GM18867 (cell line): Measurements from ENCODE around the gene CACNA2D3.

Experiments used
- ATAC-seq: cut with Tn5 transposase; IDR thresholded peaks from one replicate; pipeline ENCODE4 v1.9.1; 2021; ENCODE audit warnings: mild to moderate bottlenecking, moderate library complexity; ENCODE audit not compliant: unreplicated experiment

Gene CACNA2D3

DNA sequence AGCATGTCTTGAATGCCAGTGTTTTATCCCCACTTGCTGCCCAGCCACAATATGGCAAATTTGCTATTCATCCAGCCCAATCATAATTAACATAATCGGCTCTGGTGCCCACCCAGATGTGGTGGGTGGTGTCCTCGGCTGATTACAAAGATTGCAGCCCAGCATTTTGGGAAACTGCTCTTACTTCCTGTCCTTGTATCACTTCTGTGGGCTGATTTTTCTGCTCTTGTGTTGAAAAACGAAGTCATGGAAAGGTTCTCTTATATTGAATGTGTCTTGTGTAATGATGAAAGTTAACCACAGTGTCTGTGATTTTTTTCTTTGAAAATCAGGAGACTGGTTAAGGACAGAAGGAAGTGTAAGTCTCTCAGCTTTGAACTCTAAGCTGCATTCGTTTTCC lies 141.7 kb downstream of the CACNA2D3 start:
- ATAC-seq: no peak

DNA sequence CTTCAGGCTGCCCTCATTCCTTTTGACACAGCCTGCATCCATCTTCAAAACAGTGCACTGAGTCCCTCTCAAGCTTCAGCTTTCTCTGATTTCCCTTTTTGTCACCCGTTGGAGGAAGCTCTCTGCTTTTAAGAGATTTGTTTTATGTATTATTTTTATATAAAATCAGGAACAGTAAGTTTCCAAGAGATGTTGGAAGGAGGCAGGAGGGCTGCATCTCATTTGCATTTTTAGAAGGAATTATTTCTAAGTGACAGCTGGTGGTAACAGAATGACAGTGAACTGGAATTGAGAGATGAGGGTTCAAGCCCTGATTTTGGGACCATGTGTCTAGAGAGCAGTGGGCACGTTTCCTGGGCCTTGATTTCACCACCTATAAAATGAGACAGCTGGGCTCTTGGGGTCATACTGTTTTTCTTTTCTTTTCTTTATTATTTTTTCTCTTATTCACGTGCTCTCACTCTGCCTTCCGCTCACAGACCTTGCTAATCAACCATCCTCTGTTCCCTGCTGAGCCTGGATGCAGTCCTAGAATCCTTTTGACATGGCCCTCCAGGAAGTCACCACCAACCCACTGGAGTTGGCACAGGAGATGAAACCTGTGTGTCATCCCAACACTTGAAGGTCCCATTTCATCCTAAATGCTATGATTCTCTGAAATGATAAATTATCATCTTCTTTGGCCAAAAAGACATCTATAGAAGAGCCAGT lies 148.6 kb downstream of the CACNA2D3 start:
- no peak for ATAC-seq

DNA sequence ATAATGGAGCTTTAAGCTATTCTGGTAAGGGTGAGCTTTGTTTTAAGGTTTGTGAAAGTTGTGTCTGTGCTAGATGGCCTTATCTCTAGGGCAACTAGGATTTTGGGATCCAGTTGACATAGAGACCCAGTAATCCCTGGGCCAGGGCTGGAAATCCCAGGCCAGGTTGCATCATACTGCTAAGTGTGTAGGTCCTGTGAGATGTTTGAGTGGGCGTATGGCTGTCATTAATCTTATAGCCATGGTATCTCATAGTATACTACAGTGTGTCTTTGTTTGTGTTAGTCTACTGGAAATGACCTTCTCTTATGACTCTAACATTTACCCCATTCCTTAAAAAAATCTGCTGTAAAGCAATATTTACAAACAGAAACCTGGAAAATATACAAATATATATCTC lies 151.4 kb downstream of the CACNA2D3 start:
- ATAC-seq: no peak

DNA sequence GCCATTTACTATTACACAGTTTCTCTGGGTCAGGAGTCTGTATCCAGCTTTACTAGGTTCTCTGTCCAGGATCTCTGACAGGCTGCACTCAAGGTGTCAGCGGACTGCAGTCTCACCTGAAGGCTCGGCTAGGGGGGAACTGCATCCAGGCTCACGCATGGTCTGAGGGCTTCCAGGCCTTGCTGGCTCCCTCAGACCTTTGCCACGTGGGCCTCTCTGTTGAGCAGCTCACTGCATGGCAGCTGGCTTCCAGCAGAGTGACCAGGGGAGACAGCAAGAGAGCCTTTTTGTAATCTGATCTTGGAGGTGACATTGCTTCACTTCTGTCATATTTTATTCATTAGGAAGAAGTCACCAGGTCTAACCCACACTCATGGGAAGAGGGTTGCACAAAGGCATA lies 152.3 kb downstream of the CACNA2D3 start:
- no peak for ATAC-seq

DNA sequence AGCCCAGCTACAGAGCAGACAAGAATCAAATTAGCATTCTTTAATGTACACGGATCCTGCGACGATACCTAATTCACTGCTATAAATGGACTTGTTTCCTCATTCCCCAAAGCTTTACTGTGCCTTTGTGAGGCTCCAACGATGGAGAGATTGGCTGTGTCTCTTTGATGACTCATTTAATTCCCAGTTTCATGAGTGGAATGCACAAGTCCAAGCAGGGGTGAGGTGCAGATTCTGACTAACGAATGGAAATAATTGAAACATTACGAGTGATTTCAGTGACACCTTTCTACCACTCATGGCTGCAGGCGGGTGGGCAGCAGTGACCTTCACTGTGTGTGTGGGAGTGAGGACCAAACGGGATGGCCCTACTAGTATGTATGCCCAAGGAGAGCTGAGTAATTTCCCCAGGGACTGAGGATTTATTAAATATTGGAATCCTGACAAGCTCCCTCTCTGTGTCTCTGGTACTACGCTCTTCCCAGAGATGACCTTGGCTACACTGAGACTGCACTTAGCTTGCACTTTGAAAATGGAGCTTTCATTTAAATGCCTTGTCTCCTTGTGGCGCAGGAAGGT lies 156.7 kb downstream of the CACNA2D3 start:
- no peak for ATAC-seq

DNA sequence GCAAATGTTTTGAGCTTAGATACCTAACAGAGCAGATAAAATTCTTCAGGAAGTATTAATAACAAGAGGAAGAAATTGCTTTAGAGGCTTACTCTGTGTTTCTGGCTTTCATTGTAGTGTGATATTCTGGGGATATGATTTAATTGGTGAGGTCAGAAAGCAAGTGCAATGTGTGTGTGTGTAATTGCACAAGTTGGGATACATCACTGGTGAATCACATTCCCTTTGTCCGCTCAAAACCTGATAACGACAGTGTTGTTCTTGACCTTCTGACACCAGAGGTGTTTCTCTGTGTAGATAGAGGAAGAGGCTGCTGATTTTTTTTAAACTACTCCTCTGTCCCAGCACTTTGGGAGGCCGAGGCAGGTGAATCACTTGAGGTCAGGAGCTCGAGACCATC lies 161.1 kb downstream of the CACNA2D3 start:
- ATAC-seq: no peak

DNA sequence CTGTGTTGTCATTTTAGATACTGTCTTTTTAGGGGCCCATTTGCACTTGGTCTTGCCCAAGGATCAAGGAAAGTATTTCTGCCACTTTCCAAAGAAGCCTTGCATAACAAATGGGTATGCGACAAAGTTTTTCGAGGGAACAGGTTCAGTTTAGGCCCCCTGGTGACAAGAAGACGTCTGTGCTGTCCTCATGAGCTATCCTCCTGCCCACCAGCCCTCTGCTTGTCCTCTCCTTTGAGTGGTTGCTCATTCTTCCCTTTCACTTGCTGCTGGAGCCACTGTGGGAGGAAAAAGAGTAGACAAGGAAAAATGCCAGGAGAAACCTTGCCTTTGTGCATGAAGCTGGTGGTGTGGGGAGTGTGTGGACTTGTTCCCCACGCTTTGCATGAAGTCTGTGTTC lies 171.9 kb downstream of the CACNA2D3 start:
- no peak for ATAC-seq

DNA sequence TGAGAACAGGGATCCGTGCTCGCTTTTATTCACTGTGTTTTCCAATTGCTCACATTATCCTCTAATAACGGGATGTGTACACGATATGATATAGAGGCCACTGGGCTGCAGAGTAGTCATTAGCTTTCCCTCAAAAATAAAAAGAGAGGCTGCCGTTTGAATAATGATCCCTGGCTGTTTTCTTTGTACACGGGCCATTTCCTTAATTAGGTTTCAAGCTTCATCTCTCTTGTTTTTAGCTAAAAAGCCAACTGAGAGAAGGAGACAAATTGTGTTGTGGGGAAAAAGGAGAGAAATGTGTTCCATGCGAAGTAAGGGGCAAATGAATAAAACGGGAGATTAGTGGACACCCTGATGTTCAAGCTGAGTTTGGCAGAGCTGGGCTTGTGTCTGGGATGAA lies 174.2 kb downstream of the CACNA2D3 start:
- ATAC-seq: no peak

DNA sequence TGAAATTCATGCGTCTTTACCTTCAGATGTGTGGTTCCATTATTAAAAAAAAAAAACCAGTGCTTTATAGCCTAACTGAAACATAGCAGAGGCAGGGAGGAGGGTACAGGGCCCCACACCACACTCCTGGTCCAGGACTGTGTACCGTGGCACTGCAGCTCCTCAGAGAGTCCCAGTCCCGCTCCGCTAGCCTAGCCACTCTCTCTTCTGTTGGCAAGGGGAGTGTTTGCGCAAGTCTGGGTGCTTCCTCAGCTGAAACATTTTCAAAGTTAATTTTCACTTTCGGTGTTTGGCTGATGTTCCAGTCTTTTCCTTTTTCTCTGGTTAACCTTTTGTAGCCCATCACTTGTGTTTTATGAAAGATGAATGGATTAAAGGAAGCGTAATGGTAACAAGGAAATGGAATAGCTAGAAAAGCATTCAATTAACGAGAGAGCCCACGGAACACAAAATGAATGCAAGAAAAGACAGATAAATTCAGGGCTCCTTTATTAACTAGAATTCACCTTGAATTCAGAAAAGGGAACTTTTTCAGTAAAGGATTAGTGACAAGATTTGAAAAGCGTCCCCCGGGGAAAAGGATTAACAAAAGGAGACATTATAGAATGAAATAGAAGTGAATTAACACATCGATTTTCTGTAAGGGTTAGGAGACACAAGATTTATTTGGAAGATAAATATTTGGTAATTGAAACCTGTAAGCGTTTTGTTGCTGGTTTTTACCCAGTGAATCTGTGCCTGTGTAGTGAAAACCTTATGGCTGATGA lies 177.0 kb downstream of the CACNA2D3 start:
- ATAC-seq: no peak

DNA sequence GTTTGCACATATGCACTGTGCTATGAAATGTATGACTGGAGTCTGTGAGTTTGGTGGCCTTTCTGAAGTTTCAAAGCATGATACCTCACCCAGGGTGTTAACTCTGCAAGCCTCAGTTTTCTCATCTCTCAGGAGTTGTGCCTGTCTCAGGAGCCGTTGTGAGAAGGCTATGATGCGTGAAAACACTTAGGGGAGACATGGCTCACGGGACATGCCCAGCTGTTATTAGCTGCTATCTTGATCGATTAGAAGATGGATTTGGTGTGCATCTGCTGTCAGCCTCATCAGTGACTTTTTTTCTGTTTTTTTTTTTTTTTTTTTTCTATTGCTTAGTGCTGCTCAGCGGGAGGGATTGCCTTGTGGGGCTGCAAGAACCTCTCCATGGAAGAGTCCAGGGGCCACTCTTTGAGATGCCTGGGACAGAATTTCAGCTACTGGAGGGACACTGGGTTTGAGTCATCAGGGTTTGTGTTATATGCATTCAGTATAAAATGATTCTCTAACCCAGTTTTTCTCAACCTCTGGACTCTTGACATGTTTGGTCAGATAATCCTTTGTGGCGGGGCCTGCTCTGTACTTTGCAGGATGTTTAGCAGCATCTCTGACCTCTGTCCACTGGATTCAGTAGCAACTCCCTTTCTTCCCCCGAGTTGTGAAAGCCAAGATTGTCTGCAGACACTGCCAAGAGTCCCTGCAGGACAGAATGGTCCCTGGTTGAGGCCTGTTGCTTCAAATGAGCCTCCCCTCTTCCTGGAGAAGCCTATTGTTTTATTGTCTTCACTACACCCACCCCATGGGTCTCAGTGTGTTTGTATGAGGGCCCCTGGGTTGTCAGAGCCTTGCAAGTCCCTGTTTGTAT lies 181.4 kb downstream of the CACNA2D3 start:
- no peak for ATAC-seq

DNA sequence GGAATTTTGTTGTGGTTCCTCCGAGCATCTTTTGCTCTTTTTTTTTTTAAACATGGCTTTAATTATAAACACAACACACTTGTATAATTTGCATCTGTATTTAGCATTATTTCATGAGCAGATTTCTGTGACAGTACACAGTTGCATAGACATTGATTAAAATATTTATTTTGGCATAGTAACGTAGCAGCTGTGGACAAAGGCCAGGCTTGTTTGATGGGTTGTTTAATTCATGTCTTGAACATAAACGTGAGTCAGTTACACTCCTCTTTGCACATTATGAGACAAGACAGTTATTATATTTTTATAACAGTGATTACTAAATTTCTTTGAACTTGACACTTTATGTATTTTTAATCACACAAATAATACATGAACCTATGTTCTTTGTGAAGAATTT lies 182.5 kb downstream of the CACNA2D3 start:
- no peak for ATAC-seq

DNA sequence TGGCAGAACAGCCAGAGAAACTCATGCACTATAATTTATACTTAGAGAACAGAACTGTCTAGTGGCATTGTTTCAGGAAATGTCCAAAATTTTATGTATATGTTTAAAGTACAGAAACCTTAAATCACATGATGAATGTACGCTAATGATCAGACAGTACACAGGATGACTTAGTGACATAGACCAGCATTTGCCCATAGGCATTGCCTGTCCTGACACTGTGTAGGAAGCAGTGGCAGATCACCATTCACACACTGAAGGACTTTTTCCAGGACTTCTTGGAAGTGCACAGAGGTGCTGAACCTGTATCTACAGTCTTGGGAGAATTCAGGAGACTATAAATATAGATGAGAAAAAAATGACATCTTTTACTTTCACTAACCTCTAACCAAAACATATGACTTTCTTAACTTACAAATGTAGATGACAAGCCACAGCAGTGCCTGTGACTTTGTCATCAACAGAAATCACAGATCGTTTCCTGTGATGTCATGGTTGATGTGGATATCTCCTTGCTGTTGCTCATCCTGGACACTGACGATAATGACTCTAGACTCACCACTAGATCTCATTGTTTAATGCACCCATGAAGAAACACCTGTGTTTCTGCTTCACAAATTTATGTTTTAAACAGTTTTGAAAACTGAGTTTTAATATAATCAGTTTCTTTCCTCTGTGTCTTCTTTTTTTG lies 183.2 kb downstream of the CACNA2D3 start:
- no peak for ATAC-seq

DNA sequence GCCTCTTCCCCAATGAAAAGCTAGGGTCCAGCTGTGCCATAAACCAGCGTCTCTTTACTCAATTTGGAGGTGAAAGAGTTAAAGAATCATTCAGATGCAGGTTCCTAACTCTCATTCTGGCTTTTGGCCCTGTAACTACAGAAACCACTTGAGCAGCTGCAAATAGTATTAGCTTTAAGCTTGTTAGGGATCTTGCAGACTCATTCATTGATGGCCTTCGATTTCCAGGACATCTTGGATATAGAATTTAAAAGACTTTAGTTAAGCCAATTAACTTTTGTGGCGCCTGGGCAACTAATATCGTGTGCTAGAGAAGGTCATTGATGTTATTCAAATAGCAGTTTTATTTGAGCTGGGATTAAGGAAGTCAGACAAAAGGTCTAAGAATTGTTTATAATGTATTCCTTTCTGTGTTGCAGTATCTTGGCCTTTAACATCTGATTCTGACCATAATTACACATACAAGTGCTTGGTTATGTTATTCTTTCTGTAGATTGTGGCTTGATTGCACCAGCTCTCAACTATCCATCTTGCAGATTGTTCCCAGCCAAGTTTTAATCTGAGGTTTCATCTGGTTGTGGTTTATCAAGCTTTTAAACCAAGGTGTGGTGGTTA lies 185.3 kb downstream of the CACNA2D3 start:
- ATAC-seq: no peak

DNA sequence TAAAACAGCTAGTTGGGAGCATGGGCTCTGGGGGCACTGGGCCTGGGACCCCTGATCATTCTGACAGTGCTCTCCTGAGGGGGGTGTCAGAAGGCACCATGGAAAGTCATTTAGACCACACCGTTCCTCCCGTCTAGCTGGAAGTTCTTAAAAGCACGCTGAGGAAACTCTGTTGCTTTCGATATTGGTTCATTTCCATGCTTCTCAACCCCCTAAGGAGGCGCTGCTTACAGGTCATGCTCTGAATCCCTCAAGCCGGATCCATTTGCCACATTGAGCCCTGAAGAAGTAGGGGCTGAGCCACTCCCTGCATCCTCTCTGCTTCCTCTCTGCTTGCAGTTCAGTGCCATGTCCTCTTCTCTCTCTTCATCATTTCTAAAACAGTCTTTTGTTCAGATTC lies 187.2 kb downstream of the CACNA2D3 start:
- ATAC-seq: no peak

DNA sequence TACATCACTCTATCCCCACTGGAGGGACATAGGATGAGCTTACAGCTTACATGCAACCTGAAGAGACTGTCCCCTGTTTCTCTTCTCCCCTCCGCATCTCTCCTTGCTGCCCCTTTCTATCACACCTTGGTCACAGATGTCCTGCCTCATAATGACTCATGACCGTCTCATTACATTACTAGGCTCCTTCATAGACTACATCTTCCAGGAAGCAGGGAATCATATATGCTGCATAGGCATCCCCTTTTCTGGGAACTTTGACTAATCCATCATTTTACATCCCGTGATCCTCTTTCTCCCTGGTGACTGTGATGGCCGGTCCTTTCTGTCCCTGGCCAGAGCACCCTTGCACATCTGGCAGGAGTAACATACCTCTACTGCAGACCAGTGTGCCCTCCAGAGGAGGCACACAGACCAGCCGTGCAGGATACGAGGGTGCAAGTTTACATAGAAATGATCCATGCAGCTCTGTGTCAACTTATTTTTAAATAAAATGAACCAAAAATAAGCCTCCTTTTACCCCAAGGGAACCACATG lies 188.9 kb downstream of the CACNA2D3 start:
- no peak for ATAC-seq

DNA sequence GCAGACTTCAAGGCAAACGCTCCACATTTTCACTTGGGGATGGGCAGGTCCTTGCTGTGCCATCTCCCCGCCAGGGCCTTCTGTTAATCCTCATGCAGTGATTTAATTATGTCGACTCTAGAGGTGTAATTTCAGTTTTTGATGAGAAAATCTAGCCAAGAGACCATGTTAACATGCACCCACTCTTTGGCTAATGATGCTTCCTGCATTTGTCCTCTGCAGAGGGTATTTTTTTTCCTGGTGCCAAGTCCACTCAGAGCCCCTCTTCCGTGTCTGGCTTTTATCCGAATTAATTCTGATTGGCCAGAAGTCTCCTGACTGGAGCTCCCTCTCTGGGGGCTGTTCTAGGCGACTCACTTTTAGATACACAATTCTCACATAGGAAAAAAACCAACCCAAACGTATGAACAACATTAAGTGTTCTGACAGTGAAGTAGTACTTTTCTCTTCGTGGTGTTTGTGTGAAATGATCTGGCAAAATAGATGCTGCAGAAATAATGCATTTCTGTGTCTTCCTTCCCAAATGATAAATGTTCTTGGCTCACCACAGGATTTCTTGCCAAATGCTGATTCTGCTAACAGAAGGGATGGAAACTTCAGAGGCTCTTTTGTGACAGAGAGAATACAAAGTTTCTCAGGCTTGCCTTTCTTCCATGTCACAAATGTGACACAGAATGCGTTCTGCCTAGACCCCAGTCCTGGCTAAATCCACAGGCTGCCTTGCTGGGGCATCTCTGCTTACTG lies 190.0 kb downstream of the CACNA2D3 start:
- ATAC-seq: no peak

DNA sequence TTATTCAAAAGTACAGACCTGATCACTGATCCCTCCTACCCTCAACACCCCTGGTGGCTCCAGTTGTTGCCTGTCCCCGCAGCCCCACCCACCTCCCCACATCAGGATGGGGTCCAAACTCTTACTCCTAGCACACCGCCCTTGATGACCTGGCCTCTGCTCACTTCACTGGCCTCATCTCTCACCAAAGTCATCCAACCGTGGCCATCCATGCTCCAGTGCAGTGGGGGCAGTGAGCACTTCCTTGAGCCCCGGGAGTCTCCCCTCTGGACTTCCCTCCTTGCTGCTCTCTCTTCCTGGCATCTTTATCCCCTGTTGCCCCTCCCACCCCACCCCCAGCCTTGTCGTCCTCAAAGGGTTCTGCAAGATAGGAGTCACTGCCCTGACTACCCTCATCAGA lies 191.1 kb downstream of the CACNA2D3 start:
- no peak for ATAC-seq

DNA sequence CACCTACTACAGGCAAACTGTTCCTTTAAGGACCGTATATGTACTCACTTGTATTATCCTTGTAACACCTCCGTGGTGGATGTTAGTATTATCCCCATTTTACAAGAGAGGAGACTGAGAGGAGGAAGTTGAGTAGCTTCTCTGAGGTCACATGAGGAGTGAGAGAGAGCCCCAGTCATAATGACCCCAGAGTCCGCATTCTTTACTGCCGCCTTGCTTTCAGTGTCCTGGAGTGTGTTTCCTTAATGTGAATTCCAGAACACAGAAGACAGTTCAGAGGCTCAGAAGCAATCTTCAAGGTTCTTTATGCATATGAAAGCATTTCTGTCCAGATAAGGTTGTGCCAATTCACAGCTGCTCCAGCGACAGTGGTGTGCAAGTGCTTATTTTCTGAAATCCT lies 199.2 kb downstream of the CACNA2D3 start:
- ATAC-seq: no peak

DNA sequence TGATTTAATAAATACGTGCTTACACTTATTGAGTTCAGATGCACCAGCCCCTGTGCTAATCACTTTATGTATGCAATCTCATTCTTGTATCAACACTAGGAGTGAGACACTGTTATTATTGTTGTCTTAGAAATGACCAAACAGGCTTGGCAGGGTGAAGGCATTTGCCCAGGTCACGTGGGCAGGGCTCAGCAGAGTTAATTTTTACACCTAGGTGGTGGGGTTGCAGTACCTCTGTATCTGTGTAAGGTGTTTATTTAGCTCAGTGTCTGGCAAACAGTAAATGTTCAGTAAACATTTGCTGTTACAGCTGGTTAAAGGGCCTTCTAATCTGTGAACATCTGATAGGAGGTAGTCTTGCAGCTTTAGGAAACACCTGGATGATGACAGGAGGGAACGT lies 200.0 kb downstream of the CACNA2D3 start:
- ATAC-seq: no peak
